GM23338 (cell line): ENCODE data around the gene LPO. TPM values are rescaled to one million over a fixed set of nuclear protein-coding genes. Genes with fewer than 3 reads are reported as not detected.

Source experiments
- ATAC-seq: fragments of 200-7000 bp; cut with Tn5 transposase; 3 replicates; pipeline ENCODE4 v1.9.1; 2020
- DNase-seq: peaks from one replicate; pipeline ENCODE4 v3.0.0-alpha.2; 2015; ENCODE audit warnings: low spot score
- H2AFZ ChIP-seq: fragments of 200-600 bp; sonication (generic); 2 replicates; pipeline ENCODE4 v1.8.0; 2016; ENCODE audit warnings: antibody characterized with exemption, mild to moderate bottlenecking, moderate library complexity
- H3F3A ChIP-seq: fragments of 200-600 bp; sonication (generic); replicated peaks from 2 replicates; pipeline ENCODE4 v1.8.0; 2017; ENCODE audit warnings: antibody characterized with exemption, mixed run types, low read depth
- H3K27ac ChIP-seq: fragments of 200-600 bp; sonication (generic); 2 replicates; pipeline ENCODE4 v1.6.1; 2016; ENCODE audit warnings: low read depth
- H3K27me3 ChIP-seq: fragments of 200-600 bp; sonication (generic); 2 replicates; pipeline ENCODE4 v1.8.0; 2016; ENCODE audit warnings: mild to moderate bottlenecking, mixed run types, moderate library complexity; ENCODE audit not compliant: insufficient read depth
- H3K36me3 ChIP-seq: fragments of 200-600 bp; sonication (generic); 2 replicates; pipeline ENCODE4 v1.8.0; 2016; ENCODE audit warnings: mild to moderate bottlenecking; ENCODE audit not compliant: insufficient read depth
- H3K4me1 ChIP-seq: fragments of 200-600 bp; sonication (generic); 2 replicates; pipeline ENCODE4 v1.8.0; 2016; ENCODE audit warnings: mild to moderate bottlenecking, moderate library complexity; ENCODE audit not compliant: insufficient read depth
- H3K4me2 ChIP-seq: fragments of 200-600 bp; sonication (generic); 2 replicates; pipeline ENCODE4 v1.7.1; 2017; ENCODE audit warnings: mixed run types
- H3K4me3 ChIP-seq: fragments of 200-600 bp; sonication (generic); 2 replicates; pipeline ENCODE4 v1.6.1; 2016; ENCODE audit warnings: mixed run types
- H3K79me2 ChIP-seq: fragments of 200-600 bp; sonication (generic); replicated peaks from 2 replicates; pipeline ENCODE4 v1.8.0; 2017; ENCODE audit warnings: mild to moderate bottlenecking; ENCODE audit not compliant: insufficient read depth
- H3K9me2 ChIP-seq: fragments of 200-600 bp; sonication (generic); 2 replicates; pipeline ENCODE4 v1.8.0; 2017; ENCODE audit not compliant: insufficient read depth
- H4K20me1 ChIP-seq: fragments of 200-600 bp; sonication (generic); replicated peaks from 2 replicates; pipeline ENCODE4 v1.8.0; 2017; ENCODE audit warnings: mild to moderate bottlenecking; ENCODE audit not compliant: insufficient read depth
- H3K27ac Mint-ChIP-seq: 2 replicates; pipeline ENCODE4 v1.8.0; 2020; ENCODE audit warnings: inconsistent platforms, mild to moderate bottlenecking, moderate library complexity, mixed read lengths
- H3K27me3 Mint-ChIP-seq: 3 replicates; pipeline ENCODE4 v1.8.0; 2022; ENCODE audit warnings: low read depth, mild to moderate bottlenecking, moderate library complexity, mixed read lengths, inconsistent platforms; ENCODE audit not compliant: insufficient read depth, poor library complexity
- H3K36me3 Mint-ChIP-seq: 3 replicates; pipeline ENCODE4 v1.8.0; 2021; ENCODE audit warnings: low read depth, mild to moderate bottlenecking, inconsistent platforms, moderate library complexity, mixed read lengths
- H3K4me1 Mint-ChIP-seq: 3 replicates; pipeline ENCODE4 v1.8.0; 2020; ENCODE audit warnings: mild to moderate bottlenecking, inconsistent platforms, mixed read lengths
- H3K4me3 Mint-ChIP-seq: 3 replicates; pipeline ENCODE4 v1.8.0; 2021; ENCODE audit warnings: moderate library complexity, mild to moderate bottlenecking, inconsistent platforms, mixed read lengths
- H3K9me3 Mint-ChIP-seq: 3 replicates; pipeline ENCODE4 v1.8.0; 2020; ENCODE audit warnings: moderate library complexity, mild to moderate bottlenecking, inconsistent platforms, mixed read lengths
- CREB1 ChIP-seq: fragments of 250-450 bp; sonication (Bioruptor Pico); IDR thresholded peaks from 2 replicates; pipeline ENCODE4 v1.5.0; 2020; ENCODE audit warnings: low read depth, mild to moderate bottlenecking, moderate library complexity
- EZH2 ChIP-seq: fragments of 200-600 bp; sonication (generic); IDR thresholded peaks from one replicate; pipeline ENCODE4 v1.8.0; 2017; ENCODE audit warnings: antibody characterized with exemption, mild to moderate bottlenecking, low read depth; ENCODE audit not compliant: unreplicated experiment
- EZH2phosphoT487 ChIP-seq: fragments of 200-600 bp; sonication (generic); IDR thresholded peaks from one replicate; pipeline ENCODE4 v1.8.1; 2018; ENCODE audit warnings: antibody characterized with exemption; ENCODE audit not compliant: unreplicated experiment
- JUNB ChIP-seq: IDR thresholded peaks from one replicate; pipeline ENCODE4 v1.6.1; 2016; ENCODE audit warnings: antibody characterized with exemption; ENCODE audit not compliant: unreplicated experiment
- NANOG ChIP-seq: IDR thresholded peaks from 2 replicates; pipeline ENCODE4 v1.6.1; 2016; ENCODE audit warnings: antibody characterized with exemption, borderline replicate concordance
- POLR2AphosphoS5 ChIP-seq: IDR thresholded peaks from 2 replicates; pipeline ENCODE4 v1.6.1; 2016; ENCODE audit warnings: antibody characterized with exemption, low read depth
- STAT1 ChIP-seq: IDR thresholded peaks from one replicate; pipeline ENCODE4 v1.6.1; 2016; ENCODE audit warnings: antibody characterized with exemption; ENCODE audit not compliant: unreplicated experiment
- ZNF114 ChIP-seq: fragments of 250-450 bp; sonication (Bioruptor Pico); IDR thresholded peaks from 2 replicates; pipeline ENCODE4 v1.5.0; 2020; ENCODE audit warnings: mild to moderate bottlenecking, moderate library complexity
- ZNF331 ChIP-seq: fragments of 250-450 bp; sonication (Bioruptor Pico); IDR thresholded peaks from 2 replicates; pipeline ENCODE4 v1.5.0; 2020; ENCODE audit warnings: low read depth, mild to moderate bottlenecking, moderate library complexity
- polyA plus RNA-seq: library from polyadenylated mRNA; unstranded; fragments of >200 nt; fragmentation: Nextera tagmentation; extraction: Ambion mirVana; gene quantifications from 2 replicates; pipeline ENCODE4 v1.2.1, GENCODE V29; 2016
- total RNA-seq: library from RNA; depleted of rRNA; stranded (reverse); fragments of >200 nt; shearing (Covaris generic); gene quantifications from 2 replicates; pipeline ENCODE4 v1.2.3, GENCODE V29; 2014
- TF ChIP-seq, protein P1 (sequence below): fragments of 250-450 bp; sonication (Bioruptor Pico); IDR thresholded peaks from 2 replicates; pipeline ENCODE4 v1.5.0; 2020; ENCODE audit warnings: mild to moderate bottlenecking, moderate library complexity
- TF ChIP-seq, protein P2 (sequence below): IDR thresholded peaks from one replicate; pipeline ENCODE4 v1.6.1; 2018; ENCODE audit warnings: antibody characterized with exemption; ENCODE audit not compliant: unreplicated experiment
- TF ChIP-seq, protein P3 (sequence below): IDR thresholded peaks from 2 replicates; pipeline ENCODE4 v1.6.1; 2016; ENCODE audit warnings: antibody characterized with exemption
- TF ChIP-seq, protein P4 (sequence below), 2 experiments: fragments of 200-600 bp in 1 of 2; sonication (generic) in 1 of 2; conservative IDR thresholded peaks; 2 replicates each; pipeline versions ENCODE4 v1.5.1 to v1.6.1; 2016 to 2017; ENCODE audit warnings: antibody characterized with exemption in 2 of 2, low read depth in 2 of 2, mild to moderate bottlenecking in 2 of 2, moderate library complexity in 1 of 2

The LPO gene
- total and polyA plus RNA-seq, 2 experiments from 2014 or later: 0.13 to 0.35 TPM

DNA sequence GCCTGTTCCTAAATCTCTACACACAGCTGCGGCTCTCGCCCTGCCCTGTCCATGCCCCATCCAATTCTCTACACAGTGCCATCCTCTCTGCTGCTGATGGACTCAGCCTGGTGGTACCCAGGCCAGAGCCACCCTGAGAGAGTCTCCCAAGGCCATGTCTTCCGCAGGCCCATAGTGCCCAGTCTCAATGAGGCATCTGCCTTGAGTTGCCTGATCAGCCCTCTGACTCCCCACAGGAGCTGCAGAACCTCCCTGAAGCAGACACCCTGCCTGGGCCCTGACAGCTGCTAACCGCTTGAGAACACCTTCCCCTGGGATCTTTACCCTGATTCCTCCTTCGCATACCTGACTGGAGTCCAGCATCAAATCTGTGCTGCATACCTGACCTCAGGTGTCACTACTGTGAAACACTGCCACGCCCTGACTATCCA is 76.9 kb downstream of the LPO start:
- Mint-ChIP-seq H3K4me1 (peaks cover 12% of the 10 kb centered on the region), H3K9me3 (no peaks in the 10 kb centered on the region), H3K36me3 (no peaks in the 10 kb centered on the region), H3K27ac (no peak overlapping the region), H3K27me3 (peaks cover 5% of the 10 kb centered on the region), H3K4me3 (no peak overlapping the region)
- no peaks in the 10 kb centered on the region for H3K79me2 ChIP-seq
- TF ChIP-seq ZNF114: no peak
- no peak for TF ChIP-seq ZNF331
- TF ChIP-seq JUNB: no peak
- TF ChIP-seq, protein P1, sequence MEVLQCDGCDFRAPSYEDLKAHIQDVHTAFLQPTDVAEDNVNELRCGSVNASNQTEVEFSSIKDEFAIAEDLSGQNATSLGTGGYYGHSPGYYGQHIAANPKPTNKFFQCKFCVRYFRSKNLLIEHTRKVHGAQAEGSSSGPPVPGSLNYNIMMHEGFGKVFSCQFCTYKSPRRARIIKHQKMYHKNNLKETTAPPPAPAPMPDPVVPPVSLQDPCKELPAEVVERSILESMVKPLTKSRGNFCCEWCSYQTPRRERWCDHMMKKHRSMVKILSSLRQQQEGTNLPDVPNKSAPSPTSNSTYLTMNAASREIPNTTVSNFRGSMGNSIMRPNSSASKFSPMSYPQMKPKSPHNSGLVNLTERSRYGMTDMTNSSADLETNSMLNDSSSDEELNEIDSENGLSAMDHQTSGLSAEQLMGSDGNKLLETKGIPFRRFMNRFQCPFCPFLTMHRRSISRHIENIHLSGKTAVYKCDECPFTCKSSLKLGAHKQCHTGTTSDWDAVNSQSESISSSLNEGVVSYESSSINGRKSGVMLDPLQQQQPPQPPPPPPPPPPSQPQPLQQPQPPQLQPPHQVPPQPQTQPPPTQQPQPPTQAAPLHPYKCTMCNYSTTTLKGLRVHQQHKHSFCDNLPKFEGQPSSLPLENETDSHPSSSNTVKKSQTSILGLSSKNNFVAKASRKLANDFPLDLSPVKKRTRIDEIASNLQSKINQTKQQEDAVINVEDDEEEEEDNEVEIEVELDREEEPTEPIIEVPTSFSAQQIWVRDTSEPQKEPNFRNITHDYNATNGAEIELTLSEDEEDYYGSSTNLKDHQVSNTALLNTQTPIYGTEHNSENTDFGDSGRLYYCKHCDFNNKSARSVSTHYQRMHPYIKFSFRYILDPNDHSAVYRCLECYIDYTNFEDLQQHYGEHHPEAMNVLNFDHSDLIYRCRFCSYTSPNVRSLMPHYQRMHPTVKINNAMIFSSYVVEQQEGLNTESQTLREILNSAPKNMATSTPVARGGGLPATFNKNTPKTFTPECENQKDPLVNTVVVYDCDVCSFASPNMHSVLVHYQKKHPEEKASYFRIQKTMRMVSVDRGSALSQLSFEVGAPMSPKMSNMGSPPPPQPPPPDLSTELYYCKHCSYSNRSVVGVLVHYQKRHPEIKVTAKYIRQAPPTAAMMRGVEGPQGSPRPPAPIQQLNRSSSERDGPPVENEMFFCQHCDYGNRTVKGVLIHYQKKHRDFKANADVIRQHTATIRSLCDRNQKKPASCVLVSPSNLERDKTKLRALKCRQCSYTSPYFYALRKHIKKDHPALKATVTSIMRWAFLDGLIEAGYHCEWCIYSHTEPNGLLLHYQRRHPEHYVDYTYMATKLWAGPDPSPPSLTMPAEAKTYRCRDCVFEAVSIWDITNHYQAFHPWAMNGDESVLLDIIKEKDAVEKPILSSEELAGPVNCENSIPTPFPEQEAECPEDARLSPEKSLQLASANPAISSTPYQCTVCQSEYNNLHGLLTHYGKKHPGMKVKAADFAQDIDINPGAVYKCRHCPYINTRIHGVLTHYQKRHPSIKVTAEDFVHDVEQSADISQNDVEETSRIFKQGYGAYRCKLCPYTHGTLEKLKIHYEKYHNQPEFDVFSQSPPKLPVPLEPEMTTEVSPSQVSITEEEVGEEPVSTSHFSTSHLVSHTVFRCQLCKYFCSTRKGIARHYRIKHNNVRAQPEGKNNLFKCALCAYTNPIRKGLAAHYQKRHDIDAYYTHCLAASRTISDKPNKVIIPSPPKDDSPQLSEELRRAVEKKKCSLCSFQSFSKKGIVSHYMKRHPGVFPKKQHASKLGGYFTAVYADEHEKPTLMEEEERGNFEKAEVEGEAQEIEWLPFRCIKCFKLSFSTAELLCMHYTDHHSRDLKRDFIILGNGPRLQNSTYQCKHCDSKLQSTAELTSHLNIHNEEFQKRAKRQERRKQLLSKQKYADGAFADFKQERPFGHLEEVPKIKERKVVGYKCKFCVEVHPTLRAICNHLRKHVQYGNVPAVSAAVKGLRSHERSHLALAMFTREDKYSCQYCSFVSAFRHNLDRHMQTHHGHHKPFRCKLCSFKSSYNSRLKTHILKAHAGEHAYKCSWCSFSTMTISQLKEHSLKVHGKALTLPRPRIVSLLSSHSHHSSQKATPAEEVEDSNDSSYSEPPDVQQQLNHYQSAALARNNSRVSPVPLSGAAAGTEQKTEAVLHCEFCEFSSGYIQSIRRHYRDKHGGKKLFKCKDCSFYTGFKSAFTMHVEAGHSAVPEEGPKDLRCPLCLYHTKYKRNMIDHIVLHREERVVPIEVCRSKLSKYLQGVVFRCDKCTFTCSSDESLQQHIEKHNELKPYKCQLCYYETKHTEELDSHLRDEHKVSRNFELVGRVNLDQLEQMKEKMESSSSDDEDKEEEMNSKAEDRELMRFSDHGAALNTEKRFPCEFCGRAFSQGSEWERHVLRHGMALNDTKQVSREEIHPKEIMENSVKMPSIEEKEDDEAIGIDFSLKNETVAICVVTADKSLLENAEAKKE (CRISPR knock-in tag): no peak
- no peak for TF ChIP-seq NANOG
- no peak for TF ChIP-seq POLR2AphosphoS5
- no peak for TF ChIP-seq CREB1 (CRISPR knock-in tag)
- TF ChIP-seq, protein P2, sequence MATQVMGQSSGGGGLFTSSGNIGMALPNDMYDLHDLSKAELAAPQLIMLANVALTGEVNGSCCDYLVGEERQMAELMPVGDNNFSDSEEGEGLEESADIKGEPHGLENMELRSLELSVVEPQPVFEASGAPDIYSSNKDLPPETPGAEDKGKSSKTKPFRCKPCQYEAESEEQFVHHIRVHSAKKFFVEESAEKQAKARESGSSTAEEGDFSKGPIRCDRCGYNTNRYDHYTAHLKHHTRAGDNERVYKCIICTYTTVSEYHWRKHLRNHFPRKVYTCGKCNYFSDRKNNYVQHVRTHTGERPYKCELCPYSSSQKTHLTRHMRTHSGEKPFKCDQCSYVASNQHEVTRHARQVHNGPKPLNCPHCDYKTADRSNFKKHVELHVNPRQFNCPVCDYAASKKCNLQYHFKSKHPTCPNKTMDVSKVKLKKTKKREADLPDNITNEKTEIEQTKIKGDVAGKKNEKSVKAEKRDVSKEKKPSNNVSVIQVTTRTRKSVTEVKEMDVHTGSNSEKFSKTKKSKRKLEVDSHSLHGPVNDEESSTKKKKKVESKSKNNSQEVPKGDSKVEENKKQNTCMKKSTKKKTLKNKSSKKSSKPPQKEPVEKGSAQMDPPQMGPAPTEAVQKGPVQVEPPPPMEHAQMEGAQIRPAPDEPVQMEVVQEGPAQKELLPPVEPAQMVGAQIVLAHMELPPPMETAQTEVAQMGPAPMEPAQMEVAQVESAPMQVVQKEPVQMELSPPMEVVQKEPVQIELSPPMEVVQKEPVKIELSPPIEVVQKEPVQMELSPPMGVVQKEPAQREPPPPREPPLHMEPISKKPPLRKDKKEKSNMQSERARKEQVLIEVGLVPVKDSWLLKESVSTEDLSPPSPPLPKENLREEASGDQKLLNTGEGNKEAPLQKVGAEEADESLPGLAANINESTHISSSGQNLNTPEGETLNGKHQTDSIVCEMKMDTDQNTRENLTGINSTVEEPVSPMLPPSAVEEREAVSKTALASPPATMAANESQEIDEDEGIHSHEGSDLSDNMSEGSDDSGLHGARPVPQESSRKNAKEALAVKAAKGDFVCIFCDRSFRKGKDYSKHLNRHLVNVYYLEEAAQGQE: no peak
- TF ChIP-seq, protein P3, sequence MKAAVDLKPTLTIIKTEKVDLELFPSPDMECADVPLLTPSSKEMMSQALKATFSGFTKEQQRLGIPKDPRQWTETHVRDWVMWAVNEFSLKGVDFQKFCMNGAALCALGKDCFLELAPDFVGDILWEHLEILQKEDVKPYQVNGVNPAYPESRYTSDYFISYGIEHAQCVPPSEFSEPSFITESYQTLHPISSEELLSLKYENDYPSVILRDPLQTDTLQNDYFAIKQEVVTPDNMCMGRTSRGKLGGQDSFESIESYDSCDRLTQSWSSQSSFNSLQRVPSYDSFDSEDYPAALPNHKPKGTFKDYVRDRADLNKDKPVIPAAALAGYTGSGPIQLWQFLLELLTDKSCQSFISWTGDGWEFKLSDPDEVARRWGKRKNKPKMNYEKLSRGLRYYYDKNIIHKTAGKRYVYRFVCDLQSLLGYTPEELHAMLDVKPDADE: no peak
- TF ChIP-seq, protein P4, sequence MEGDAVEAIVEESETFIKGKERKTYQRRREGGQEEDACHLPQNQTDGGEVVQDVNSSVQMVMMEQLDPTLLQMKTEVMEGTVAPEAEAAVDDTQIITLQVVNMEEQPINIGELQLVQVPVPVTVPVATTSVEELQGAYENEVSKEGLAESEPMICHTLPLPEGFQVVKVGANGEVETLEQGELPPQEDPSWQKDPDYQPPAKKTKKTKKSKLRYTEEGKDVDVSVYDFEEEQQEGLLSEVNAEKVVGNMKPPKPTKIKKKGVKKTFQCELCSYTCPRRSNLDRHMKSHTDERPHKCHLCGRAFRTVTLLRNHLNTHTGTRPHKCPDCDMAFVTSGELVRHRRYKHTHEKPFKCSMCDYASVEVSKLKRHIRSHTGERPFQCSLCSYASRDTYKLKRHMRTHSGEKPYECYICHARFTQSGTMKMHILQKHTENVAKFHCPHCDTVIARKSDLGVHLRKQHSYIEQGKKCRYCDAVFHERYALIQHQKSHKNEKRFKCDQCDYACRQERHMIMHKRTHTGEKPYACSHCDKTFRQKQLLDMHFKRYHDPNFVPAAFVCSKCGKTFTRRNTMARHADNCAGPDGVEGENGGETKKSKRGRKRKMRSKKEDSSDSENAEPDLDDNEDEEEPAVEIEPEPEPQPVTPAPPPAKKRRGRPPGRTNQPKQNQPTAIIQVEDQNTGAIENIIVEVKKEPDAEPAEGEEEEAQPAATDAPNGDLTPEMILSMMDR (conservative IDR thresholded peaks at IDR 0.05; ENCODE audit: low read depth in 2 of 2): no peak
- TF ChIP-seq STAT1: no peak
- no peak for TF ChIP-seq EZH2
- TF ChIP-seq EZH2phosphoT487: no peak
- ATAC-seq (no peak), DNase-seq (no peak)
- H3K4me2 ChIP-seq: no peak overlapping the region
- H3F3A ChIP-seq: no peaks in the 10 kb centered on the region
- no peaks in the 10 kb centered on the region for H4K20me1 ChIP-seq
- no peaks in the 10 kb centered on the region for H3K4me1 ChIP-seq
- no peaks in the 10 kb centered on the region for H3K36me3 ChIP-seq
- no peaks in the 10 kb centered on the region for H3K27me3 ChIP-seq
- H3K4me3 ChIP-seq: no peak overlapping the region
- H3K27ac ChIP-seq: no peak overlapping the region
- H3K9me2 ChIP-seq: no peaks in the 10 kb centered on the region
- no peak overlapping the region for H2AFZ ChIP-seq
